GM12892 (cell line): ENCODE results near the gene FUT1.
"Not testable (repeated sequence)": the region's sequence is repeated elsewhere in the genome, so short reads cannot be mapped to it uniquely, and the experiment has no call there.

Experiments
- POLR2A ChIP-seq: IDR thresholded peaks from 2 replicates; pipeline ENCODE4 v1.6.1; 2011; ENCODE audit warnings: low read depth, low read length, control low read depth
- POLR2AphosphoS5 ChIP-seq: IDR thresholded peaks from 2 replicates; pipeline ENCODE4 v1.6.1; 2011; ENCODE audit warnings: low read depth, low read length, control low read depth

DNA sequence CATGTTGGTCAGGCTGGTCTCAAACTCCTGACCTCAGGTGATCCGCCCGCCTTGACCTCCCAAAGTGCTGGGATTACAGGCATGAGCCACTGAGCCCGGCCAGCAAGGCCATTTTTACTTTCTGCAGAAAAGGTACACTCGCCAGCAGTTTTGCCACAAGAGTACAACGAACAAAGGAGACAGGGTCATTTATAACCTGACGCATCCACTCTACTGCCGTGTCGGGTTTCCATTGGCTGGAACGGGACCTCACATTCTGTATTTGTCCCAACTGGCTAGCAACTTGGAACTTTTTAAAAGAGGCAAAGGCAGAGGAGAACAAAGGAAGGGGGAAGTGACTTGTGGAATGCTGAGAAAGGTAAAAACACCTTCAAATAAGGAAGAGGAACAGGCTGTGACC, 34.9 kb upstream of the FUT1 start:
- not testable (repeated sequence) for TF ChIP-seq POLR2A, POLR2AphosphoS5
